Dermis blood vessel endothelial cell (primary cell): ENCODE results near the gene FGF14. TPM values are rescaled to one million over a fixed set of nuclear protein-coding genes. Genes with fewer than 3 reads are reported as not detected.
"Not testable (repeated sequence)": the region's sequence is repeated elsewhere in the genome, so short reads cannot be mapped to it uniquely, and the experiment has no call there.

ENCODE experiments used
- DNase-seq: peaks from one replicate; pipeline ENCODE4 v3.0.0; 2010
- total RNA-seq: library from RNA; depleted of rRNA; stranded (reverse); fragments of >200 nt; gene quantifications from 2 replicates; pipeline ENCODE4 v1.2.3, GENCODE V29; 2014

FGF14 gene
- total RNA-seq, 1 donor from 2014 or later, result 0.34 TPM

DNA sequence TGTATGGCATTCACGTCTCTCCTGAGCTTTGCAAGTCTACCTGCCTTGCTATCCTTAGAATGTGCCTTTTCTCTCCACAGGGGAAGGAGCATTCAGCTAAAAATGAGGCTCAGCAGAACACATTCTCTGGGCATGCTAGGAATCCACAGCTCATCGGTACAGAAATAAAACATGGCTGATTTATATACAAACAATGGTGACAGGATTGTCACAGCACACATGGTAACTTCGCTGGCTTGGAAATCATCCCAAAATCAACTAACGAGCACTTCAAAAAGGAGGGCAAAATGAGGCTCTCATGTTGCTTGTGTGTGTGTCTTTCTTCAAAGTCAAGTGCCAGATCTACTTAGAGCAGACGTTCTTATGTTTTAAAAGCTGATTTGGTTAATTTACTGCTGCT lies 373.0 kb downstream of the FGF14 start:
- no peak for DNase-seq

GRCh38 chr13:102028206-102028605 lies 373.6 kb downstream of the FGF14 start:
- DNase-seq, result no peak

GRCh38 chr13:102021777-102022176 lies 380.1 kb downstream of the FGF14 start:
- no peak for DNase-seq

GRCh38 chr13:102020611-102021216 lies 381.1 kb downstream of the FGF14 start:
- no peak for DNase-seq

- DNase-seq, result no peak
Measured at GRCh38 chr13:102018716-102019115, 383.1 kb downstream of the FGF14 start.

GRCh38 chr13:102017248-102017647 lies 384.6 kb downstream of the FGF14 start:
- DNase-seq, result no peak

- no peak for DNase-seq
Measured at GRCh38 chr13:102012299-102013293, 389.3 kb downstream of the FGF14 start.

DNA sequence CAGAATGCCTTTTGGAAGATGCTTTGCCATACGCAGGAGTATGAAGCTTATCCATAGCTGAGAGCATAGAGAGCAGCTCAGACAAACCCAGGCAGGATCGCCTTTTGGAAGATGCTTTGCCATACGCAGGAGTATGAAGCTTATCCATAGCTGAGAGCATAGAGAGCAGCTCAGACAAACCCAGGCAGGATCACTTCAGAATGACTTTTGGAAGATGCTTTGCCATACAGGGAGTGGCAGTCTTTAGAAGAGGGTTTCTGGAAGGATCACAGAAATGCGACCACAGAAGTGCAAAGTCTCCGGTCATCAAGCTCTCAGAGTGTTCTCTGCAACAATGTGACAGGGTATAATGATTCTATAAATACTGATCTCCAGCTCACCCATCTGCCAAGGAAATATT lies 390.4 kb downstream of the FGF14 start:
- not testable (repeated sequence) for DNase-seq

DNA sequence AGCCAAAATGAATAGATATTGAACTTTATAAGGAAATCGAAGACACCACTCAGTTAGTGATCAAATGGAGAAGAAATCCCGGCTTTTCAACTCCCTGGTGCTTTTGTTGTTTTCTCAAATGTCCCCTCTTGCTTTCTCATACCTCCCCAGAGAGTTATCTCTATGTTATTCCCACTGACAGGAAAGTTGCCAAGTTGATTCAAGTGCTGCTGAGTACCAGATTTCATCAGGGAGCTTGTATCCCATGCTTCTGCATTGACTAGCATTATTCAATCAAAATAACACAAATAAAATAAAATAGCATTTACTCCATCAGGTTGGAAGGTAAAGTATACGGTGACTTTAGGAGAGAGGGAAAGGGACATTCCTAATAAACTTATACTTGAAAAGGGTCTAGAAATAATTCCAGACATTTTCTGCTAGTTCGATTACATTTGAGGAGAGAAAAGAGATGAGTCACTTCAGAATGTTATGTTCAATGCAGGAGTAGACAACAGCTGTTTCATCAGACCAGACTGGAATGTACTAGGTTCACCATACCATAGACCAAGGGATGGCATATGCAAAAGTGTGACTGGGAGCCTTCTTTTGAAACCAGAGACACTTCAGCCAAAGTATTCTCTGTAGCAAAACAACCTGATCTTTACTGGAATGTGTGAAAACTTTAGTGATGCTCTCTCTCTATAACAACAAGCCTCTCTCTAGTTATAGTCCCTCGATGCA lies 397.8 kb downstream of the FGF14 start:
- no peak for DNase-seq

DNA sequence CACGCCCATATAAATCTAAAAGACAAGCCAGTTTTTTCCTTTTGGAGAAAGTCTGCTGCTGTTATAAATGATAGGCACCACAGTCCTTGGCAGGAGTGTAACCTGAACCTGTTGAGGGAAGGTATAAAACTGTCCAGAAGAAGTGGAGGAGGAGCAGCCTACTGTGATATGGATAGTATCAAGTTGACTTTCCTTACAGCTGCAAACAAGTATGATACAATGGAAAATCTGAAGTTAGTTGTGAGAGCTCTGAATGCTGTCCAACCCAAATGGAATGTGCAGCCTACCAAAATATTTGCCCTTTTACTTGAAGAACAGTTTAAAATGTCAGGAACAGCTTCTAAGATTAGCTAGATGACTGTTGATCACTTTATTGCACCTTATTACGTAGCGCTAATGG lies 399.6 kb downstream of the FGF14 start:
- DNase-seq, result no peak

GRCh38 chr13:102000764-102001163 lies 401.1 kb downstream of the FGF14 start:
- no peak for DNase-seq

DNA sequence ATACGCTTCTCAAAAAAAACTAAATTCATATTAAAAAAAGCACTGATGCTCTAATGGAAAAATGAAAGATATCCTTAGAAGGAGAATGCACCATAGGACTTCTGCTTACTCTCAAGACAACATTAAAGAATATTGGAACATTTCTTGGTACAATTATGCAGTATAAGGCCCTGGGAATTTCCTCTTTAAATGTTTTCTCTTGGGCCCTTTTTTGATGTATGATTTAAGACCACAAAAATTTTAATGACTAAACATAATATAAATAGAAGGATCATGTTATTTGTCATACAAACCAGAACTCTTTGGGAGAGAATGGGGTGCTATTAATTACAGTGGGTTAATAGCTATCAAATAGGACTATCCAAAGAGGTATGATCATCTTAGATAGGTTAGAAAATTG lies 403.7 kb downstream of the FGF14 start:
- no peak for DNase-seq

DNA sequence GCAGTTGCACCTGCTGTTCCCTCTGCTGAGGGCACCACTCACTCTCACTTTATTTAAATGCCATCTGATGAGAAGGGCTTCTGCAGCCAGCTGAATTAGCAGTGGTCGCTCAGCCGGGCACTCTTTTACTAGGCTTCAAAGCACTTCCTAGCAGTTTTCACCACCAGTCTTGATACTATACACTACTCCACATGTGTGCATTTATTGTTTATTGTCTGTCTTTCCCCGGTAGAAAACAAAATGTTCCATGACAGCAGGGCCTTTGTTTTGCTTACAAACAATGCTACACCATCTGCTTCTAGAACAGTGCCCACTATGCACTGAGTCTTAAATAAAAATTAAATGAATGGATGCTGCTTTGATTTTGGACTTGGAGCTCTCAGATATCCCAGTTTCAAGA lies 404.9 kb downstream of the FGF14 start:
- no peak for DNase-seq

DNA sequence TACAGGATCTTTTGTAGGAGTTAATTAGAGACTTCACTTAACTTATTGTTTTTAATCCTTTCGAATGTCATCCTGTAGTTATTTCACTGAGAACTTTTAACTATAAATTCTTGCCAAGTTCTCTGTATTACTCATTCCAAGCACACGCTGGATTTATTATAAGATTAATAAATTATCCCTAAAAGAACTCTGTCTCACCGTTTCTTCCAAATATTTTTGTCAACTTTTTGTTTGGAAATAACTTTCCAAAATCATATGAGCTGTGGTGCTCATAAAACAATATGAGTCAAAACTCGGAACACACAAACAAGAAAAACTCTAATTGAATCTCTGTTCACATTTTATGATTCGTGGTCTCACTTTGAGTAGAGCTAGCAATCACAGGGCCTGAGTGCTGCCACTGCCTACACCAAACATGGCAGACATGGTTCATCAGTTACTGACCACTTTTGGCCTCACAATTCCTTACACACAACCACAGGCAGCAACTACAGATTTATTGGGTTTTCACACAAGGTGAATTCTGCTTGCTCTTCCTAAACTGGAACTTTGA lies 412.0 kb downstream of the FGF14 start:
- DNase-seq, result no peak

DNA sequence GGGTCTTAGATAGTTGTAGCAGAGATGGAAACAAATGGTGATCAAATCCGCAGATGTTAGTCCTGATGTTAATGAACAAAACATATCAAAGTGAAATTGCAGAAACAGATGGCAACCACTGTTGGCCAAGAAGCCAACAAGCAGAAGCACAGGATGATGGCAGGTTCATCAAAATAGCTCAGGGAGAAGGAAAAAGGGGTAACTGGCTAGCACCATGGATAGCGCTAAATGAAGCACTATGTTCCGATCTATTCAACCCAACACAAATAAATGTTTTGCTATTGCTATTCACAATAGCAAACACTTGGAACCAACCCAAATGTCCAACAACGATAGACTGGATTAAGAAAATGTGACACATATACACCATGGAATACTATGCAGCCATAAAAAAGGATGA lies 413.7 kb downstream of the FGF14 start:
- DNase-seq, result no peak

DNA sequence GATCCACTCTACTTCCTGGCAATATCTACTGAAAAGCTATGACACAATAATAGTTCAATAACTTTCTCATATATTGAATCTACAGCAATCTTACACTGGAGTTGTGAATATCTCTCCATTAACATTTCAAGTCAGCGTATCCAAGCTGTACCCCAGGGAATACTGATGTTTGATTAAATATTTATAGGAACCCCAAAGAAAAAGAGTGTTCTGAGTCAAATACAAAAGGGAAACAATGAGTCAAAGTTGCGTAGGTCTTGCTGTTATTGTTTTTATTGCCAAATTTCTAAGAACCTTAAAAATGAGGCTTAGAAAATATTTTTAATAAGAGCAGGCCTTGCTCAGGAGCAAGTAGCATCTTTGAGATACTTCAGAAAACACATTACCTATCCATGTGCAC lies 415.5 kb downstream of the FGF14 start:
- no peak for DNase-seq

GRCh38 chr13:101985321-101985720 lies 416.5 kb downstream of the FGF14 start:
- DNase-seq, result no peak

GRCh38 chr13:101982903-101983302 lies 418.9 kb downstream of the FGF14 start:
- DNase-seq, result no peak

GRCh38 chr13:101979825-101980224 lies 422.0 kb downstream of the FGF14 start:
- DNase-seq, result no peak

GRCh38 chr13:101978552-101979315 lies 423.1 kb downstream of the FGF14 start:
- no peak for DNase-seq

- DNase-seq, result no peak
Measured at GRCh38 chr13:101977475-101977874, 424.4 kb downstream of the FGF14 start.

- no peak for DNase-seq
Measured at GRCh38 chr13:101972191-101972590, 429.7 kb downstream of the FGF14 start.
